IPS-20b (cell line): ENCODE data around the gene NUDT2.
"Not testable (repeated sequence)": the region's sequence is repeated elsewhere in the genome, so short reads cannot be mapped to it uniquely, and the experiment has no call there.

Source experiments
- H3K27ac ChIP-seq: one replicate; pipeline ENCODE4 v1.5.1; 2013; ENCODE audit warnings: low read length
- H3K27me3 ChIP-seq: 2 replicates; pipeline ENCODE4 v1.6.1; 2013; ENCODE audit warnings: mild to moderate bottlenecking, low read length, inconsistent platforms; ENCODE audit not compliant: insufficient read depth
- H3K36me3 ChIP-seq: 2 replicates; pipeline ENCODE4 v1.6.1; 2013; ENCODE audit warnings: low read depth, mild to moderate bottlenecking, inconsistent platforms, low read length, moderate library complexity; ENCODE audit not compliant: insufficient read depth
- H3K4me1 ChIP-seq: 2 replicates; pipeline ENCODE4 v1.6.1; 2013; ENCODE audit warnings: mild to moderate bottlenecking, control low read depth, inconsistent platforms, low read length, moderate library complexity; ENCODE audit not compliant: insufficient read depth
- H3K4me3 ChIP-seq: 2 replicates; pipeline ENCODE4 v1.5.1; 2013; ENCODE audit warnings: mild to moderate bottlenecking, low read length, inconsistent platforms
- H3K9ac ChIP-seq: 2 replicates; pipeline ENCODE4 v1.6.1; 2013; ENCODE audit warnings: low read depth, mild to moderate bottlenecking, inconsistent platforms, low read length, moderate library complexity
- H3K9me3 ChIP-seq: 2 replicates; pipeline ENCODE4 v1.6.1; 2013; ENCODE audit warnings: mild to moderate bottlenecking, low read depth, low read length, inconsistent platforms; ENCODE audit not compliant: insufficient read depth

Gene NUDT2

DNA sequence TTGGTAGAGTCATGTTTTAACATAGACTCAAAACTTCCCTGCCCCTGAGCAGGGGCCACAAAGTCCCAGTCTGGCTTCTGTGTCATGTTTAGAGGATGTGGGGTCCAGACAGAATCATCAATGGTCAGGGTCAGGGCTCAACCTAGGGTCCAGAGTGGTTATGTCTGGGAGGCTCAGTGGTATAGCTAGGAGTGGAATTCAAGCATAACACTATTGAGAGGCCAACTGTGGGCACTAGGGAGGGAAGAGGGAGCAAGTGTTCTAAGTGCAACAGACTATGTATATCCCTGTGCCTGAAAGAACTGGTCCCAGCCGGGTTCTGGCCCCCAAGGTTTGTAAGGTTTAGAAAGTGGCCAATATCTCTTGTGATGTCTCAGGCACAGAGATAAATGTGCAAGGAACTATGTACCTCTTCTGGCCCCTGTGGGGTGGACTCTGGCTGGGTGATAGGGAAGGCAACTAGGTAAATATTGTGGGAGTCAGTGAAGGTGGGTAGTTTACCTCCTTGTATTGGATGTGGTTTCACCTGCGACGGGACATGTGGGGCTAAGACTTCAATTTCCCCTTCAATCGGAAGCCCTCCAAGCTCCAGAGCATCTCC lies 33.3 kb downstream of the NUDT2 start:
- Histone ChIP-seq H3K4me3 (peak overlapping the region; percentile 33; the same call in 1 of the 2 replicates), H3K27me3 (peaks cover 7% of the 10 kb centered on the region; the same call in 1 of the 2 replicates), H3K9me3 (no peaks in the 10 kb centered on the region; the same call in 1 of the 2 replicates), H3K4me1 (peaks cover 19% of the 10 kb centered on the region; the same call in 1 of the 2 replicates), H3K9ac (no peak overlapping the region; the same call in 1 of the 2 replicates), H3K36me3 (no peaks in the 10 kb centered on the region), H3K27ac (no peak overlapping the region)

DNA sequence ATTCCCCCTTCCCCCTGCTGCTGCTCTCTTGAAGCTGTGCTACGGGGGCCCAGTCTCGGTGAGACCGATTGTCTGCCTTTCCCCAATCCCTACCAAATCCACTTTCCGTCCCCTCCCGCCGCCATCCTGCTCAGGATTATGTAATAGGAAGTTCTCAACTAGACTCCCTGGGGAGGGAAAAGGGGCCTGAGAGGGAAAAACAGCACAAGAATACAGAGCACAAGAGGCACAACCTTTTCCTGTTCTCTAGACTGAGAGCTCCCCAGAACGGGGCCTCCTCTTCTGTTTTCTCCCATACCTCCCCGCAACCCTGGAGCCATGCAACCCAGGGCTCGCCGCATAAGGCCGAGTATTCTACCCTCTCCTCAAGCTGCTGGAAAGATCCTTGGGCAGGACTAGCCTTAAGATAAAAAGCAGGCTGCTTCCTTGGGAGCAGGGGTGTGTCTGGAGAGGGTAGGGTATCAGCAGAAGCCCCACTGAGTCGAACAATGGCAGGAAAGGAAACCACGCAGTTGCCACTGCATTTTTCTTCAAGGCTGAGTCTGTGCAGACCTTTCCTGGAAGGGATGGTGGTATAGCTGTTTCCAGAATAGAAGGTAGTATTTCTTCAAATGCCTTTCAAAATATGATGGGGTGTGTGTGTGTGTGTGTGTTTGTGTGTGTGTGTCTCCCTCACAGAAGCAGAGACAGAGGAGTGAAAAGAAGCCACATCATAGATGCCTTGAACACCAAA lies 34.4 kb downstream of the NUDT2 start:
- no peak overlapping the region for H3K27ac ChIP-seq
- peak overlapping the region; percentile 30; the same call in 1 of the 2 replicates for H3K4me3 ChIP-seq
- peaks cover 7% of the 10 kb centered on the region; the same call in 1 of the 2 replicates for H3K27me3 ChIP-seq
- H3K9me3 ChIP-seq = no peaks in the 10 kb centered on the region; the same call in 1 of the 2 replicates
- H3K9ac ChIP-seq = peak overlapping the region; percentile 4; the same call in 1 of the 2 replicates
- H3K4me1 ChIP-seq = peaks cover 19% of the 10 kb centered on the region; the same call in 1 of the 2 replicates
- no peaks in the 10 kb centered on the region for H3K36me3 ChIP-seq

DNA sequence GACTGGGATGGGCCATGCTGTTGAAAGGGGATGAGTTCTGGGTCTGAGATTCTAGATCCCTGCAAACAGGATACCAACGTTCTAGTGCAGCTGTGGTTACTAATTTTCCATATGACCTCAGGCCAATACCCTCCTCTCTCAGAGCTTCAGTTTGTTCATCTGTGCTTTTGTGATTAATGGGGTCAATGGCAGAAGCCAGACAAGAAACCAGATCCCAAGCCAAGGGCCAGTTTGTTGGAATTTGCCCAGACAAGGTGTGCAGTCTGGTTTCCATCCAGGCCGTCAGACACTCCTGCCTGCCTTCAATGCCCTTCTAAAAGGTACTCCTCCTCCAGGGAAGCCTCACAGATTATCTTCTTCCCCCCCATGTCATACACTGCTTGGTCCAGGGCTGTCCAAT lies 35.9 kb downstream of the NUDT2 start:
- Histone ChIP-seq H3K4me1 (peaks cover 19% of the 10 kb centered on the region; the same call in 1 of the 2 replicates), H3K27me3 (peaks cover 7% of the 10 kb centered on the region; the same call in 1 of the 2 replicates), H3K36me3 (no peaks in the 10 kb centered on the region), H3K9ac (no peak overlapping the region), H3K9me3 (no peaks in the 10 kb centered on the region; the same call in 1 of the 2 replicates), H3K27ac (no peak overlapping the region), H3K4me3 (no peak overlapping the region)

DNA sequence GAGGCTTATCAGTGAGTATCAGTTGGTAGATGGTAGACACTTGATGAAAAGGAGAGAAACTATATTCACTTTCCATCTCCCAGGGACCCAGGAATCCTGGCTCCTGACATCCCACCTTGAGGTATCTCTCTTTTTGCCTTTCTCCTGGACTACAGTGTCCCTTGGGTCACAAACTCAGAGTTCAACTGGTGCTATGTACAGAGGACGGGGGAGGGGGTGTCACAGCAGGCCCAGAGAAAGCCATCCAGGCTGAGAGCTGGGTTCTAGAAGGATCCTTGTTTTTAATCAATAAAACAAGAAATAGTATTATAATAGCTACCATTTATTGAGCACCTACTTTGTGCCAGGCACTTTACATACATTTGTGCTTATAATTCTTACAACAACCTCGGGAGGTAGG lies 37.0 kb downstream of the NUDT2 start:
- Histone ChIP-seq H3K27me3 (peaks cover 7% of the 10 kb centered on the region; the same call in 1 of the 2 replicates), H3K4me1 (peaks cover 19% of the 10 kb centered on the region; the same call in 1 of the 2 replicates), H3K36me3 (no peaks in the 10 kb centered on the region), H3K9me3 (no peaks in the 10 kb centered on the region; the same call in 1 of the 2 replicates), H3K4me3 (no peak overlapping the region), H3K9ac (no peak overlapping the region), H3K27ac (no peak overlapping the region)

DNA sequence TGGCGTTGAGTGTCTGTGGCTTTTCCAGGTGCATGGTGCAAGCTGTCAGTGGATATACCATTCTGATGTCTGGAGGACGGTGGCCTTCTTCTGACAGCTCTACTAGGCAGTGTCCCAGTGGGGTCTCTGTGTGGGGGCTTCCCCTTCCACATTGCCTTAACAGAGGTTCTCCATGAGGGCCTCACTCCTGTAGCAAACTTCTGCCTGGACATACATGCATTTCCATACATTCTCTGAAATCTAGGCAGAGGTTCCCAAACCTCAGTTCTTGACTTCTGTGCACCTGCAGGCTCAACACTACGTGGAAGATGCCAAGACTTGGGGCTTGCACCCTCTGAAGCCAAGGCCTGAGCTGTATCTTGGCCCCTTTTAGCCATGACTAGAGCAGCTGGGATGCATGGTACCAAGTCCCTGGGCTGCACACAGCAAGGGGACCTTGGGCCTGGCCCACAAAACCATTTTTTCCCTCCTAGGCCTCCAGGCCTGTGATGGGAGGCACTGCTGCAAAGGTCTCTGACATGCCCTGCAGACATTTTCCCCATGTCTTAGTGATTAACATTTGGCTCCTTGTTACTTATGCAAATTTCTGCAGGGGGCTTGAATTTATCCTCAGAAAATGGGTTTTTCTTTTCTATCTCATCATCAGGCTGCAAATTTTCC lies 38.5 kb downstream of the NUDT2 start:
- not testable (repeated sequence) for H3K27ac ChIP-seq, H3K4me3 ChIP-seq, H3K36me3 ChIP-seq, H3K9me3 ChIP-seq, H3K9ac ChIP-seq, H3K27me3 ChIP-seq
- H3K4me1 ChIP-seq = peaks cover 14% of the 10 kb centered on the region; the same call in 1 of the 2 replicates

DNA sequence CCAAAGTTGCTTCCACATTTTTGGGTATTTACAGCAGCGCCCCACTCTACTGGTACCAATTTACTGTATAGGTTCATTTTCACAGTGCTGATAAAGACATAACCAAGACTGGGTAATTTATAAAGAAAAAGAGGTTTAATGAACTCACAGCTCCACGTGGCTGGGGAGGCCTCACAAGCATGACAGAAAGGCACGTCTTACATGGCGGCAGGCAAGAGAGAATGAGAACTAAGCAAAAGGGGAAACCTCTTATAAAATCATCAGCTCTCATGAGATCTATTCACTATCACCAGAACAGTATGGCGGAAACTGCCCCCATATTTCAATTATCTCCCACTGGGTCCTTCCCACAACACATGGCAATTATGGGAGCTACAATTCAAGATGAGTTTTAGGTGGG lies 39.4 kb downstream of the NUDT2 start:
- H3K27ac ChIP-seq, H3K4me3 ChIP-seq, H3K9me3 ChIP-seq, H3K27me3 ChIP-seq, H3K4me1 ChIP-seq, H3K9ac ChIP-seq, H3K36me3 ChIP-seq: not testable (repeated sequence)

DNA sequence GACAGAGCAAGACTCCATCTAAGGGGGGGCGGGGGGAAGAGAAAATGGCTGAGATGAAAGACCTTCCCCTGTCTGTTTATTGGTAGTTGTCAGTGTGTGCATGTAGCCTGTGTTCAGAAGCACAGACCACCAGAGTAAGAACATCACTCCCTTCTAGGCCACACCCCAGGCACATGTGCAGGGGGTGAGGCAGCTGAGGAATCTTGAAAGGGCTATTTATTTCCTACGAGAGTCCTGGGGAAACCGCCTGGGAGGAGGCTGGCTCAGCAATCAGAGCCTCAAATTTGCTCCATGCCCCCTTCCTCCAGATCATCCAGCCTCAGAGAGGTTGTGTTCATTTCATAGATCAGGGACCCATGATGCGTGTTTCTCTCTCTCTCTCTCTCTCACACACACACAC lies 40.3 kb downstream of the NUDT2 start:
- Histone ChIP-seq H3K9ac (no peak overlapping the region), H3K27me3 (no peaks in the 10 kb centered on the region), H3K36me3 (no peaks in the 10 kb centered on the region), H3K27ac (no peak overlapping the region), H3K4me3 (no peak overlapping the region), H3K4me1 (peaks cover under 1% of the 10 kb centered on the region; the same call in 1 of the 2 replicates), H3K9me3 (no peaks in the 10 kb centered on the region; the same call in 1 of the 2 replicates)

DNA sequence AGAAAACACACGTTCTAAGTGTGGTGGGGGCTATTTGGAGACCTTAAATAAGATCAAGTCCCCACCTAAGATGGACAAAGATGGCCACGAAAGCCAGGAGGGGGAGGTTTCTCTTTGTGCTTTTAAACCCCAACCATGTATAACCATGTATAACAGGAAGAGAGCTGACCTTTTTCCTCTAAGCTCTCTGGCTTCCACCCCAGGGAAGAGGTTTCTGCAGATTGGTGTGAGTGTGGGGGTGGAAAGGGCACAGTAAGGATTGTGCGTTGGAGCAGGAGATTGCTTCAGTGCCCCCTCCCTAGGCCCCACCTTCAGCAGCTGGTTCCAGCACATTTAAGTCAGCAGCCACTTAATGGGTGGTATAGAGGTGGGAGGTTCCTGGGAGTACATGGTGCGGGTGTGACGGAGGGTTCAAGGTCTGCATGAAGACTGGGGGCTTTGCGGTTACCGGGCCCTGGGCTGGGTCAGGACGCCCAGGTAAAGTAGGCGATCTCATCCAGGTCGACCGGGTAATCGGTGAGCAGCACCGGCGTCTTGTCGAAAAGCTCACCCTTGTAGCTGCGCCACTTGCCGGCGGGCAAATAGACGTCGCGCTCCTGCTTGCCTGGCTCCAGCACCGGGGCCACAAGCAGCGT lies 41.1 kb downstream of the NUDT2 start:
- Histone ChIP-seq H3K27me3 (peaks cover 6% of the 10 kb centered on the region), H3K4me3 (no peak overlapping the region), H3K4me1 (peaks cover 7% of the 10 kb centered on the region), H3K9ac (no peak overlapping the region), H3K27ac (no peak overlapping the region), H3K36me3 (no peaks in the 10 kb centered on the region), H3K9me3 (no peaks in the 10 kb centered on the region; the same call in 1 of the 2 replicates)

DNA sequence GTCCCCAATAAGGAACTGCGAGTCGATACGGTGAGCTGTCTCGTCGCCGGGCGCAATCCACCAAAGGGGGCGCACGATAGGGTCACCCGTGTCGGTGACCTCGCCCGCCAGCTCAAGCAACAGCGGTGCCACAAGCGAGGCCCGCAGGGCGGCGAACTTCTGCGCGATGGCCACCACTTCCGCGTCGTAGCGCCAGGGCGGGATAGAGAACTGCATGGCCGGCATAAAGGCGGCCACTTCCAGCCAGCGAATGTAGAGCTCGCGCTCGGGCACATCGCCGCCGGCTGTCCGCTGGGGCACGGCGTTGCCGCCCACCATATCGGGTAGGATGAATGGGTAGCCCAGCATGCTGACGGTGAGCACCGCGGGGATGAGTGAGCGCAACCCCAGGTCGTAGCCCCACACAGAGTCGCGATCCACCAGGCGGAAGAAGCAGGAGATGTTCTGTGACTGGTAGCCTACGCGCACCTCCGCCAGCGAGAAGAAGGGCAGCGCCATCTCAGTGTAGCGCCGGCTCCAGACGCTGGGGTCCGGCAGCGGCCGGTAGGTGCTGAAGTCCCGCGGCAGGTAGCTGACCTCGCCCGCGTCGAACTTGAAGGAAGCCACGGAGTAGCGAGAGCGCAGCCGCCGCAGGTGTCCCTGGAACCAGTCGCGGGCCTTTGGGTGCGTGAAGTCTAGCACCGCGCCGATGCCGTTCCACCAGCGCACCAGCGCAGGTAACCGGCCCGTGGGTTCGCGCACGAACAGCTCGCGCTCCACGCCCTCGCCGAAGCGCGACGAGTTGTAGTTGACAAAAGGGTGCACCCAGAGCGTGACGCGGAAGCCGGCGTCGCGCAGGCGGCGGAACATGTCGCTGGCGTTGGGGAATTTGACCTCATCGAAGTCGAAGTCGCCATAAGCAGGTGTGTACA lies 41.9 kb downstream of the NUDT2 start:
- Histone ChIP-seq H3K36me3 (no peaks in the 10 kb centered on the region), H3K9ac (no peak overlapping the region), H3K27ac (no peak overlapping the region), H3K27me3 (peaks cover 13% of the 10 kb centered on the region), H3K4me3 (no peak overlapping the region), H3K4me1 (peaks cover 13% of the 10 kb centered on the region), H3K9me3 (no peaks in the 10 kb centered on the region; the same call in 1 of the 2 replicates)

DNA sequence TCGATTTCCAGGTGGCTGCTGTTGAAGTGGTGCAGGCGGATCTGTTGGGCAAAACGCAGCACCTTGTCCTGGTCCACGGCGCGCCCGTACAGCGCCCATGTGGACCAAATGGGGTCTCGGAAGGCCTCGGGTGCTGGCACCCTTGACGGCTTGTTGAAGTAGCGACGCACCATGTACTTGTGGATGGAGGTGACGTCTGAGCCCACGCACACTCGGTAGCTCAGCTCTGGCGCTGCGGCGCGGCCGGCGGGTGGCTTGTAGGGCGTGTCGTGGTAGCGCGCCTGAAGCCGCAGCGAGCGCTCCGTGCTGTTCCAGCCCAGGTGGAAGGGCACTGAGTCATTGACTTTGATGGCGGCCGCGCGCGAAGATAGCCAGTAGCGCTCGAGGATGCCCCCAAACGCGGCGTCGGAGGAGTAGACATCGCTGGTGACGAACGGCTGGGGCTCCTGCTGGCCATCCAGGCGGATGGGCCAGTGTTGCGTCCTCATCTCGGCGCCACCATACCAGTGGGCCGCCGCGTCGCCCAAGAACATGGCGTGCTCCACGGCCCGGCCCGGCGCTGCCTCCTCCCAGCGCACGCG lies 42.6 kb downstream of the NUDT2 start:
- no peaks in the 10 kb centered on the region; the same call in 1 of the 2 replicates for H3K9me3 ChIP-seq
- H3K4me3 ChIP-seq = no peak overlapping the region
- peaks cover 16% of the 10 kb centered on the region for H3K27me3 ChIP-seq
- H3K36me3 ChIP-seq = no peaks in the 10 kb centered on the region
- no peak overlapping the region for H3K9ac ChIP-seq
- H3K27ac ChIP-seq = no peak overlapping the region
- peaks cover 13% of the 10 kb centered on the region for H3K4me1 ChIP-seq
